ENCODE data around the gene WWOX. TPM values are rescaled to one million over a fixed set of nuclear protein-coding genes. Genes with fewer than 3 reads are reported as not detected.

The WWOX gene
- total RNA-seq, 1 experiment from 2014 or later, result 35.6 TPM

- intact Hi-C loops (cut with micrococcal nuclease; ENCODE audit: unreplicated experiment), result no loop called here
- H3K4me2 ChIP-seq, result no peak overlapping the region
- H3K9me3 ChIP-seq (ENCODE audit: insufficient read depth, low read depth), result no peaks in the 10 kb centered on the region
- H3F3A ChIP-seq (ENCODE audit: insufficient read depth, low read depth), result no peaks in the 10 kb centered on the region
- H3K4me1 ChIP-seq (replicated peaks; ENCODE audit: insufficient read depth), result no peaks in the 10 kb centered on the region
- H3K27me3 ChIP-seq (ENCODE audit: insufficient read depth, low read depth), result no peaks in the 10 kb centered on the region
- no peak overlapping the region for H3K4me3 ChIP-seq
- no peaks in the 10 kb centered on the region for H4K20me1 ChIP-seq (ENCODE audit: insufficient read depth)
- H3K9me2 ChIP-seq (ENCODE audit: insufficient read depth), result no peaks in the 10 kb centered on the region
- H2AFZ ChIP-seq, result no peak overlapping the region
- POLR2A ChIA-PET (ENCODE audit: unreplicated experiment), result no interaction called here
- CTCF ChIA-PET, result no interaction called here
- no peak overlapping the region for H3K27ac ChIP-seq
- no TSS peak for BruUV-seq (replicated peaks)
- no peak for DNase-seq
- TF ChIP-seq CTCF (conservative IDR thresholded peaks at IDR 0.05) (no peak), EZH2 (IDR thresholded peaks at IDR 0.05; ENCODE audit: low read depth) (no peak)
- H3K79me2 ChIP-seq (ENCODE audit: low read depth), result no peaks in the 10 kb centered on the region
- no peaks in the 10 kb centered on the region for H3K36me3 ChIP-seq (ENCODE audit: low read depth)
Measured at GRCh38 chr16:78871241-78871640, 771.8 kb downstream of the WWOX start.

- H3K79me2 ChIP-seq (ENCODE audit: low read depth), result no peaks in the 10 kb centered on the region
- H3K4me1 ChIP-seq (replicated peaks; ENCODE audit: insufficient read depth), result no peaks in the 10 kb centered on the region
- H3K4me2 ChIP-seq, result no peak overlapping the region
- BruUV-seq (replicated peaks), result no TSS peak
- no peak overlapping the region for H3K27ac ChIP-seq
- no peak overlapping the region for H2AFZ ChIP-seq
- no peak overlapping the region for H3K4me3 ChIP-seq
- no peaks in the 10 kb centered on the region for H3K9me3 ChIP-seq (ENCODE audit: insufficient read depth, low read depth)
- no peaks in the 10 kb centered on the region for H3F3A ChIP-seq (ENCODE audit: insufficient read depth, low read depth)
- TF ChIP-seq CTCF (conservative IDR thresholded peaks at IDR 0.05), result no peak
- no peak for DNase-seq
- ChIA-PET POLR2A (ENCODE audit: unreplicated experiment) (no interaction called here), CTCF (no interaction called here)
- no peaks in the 10 kb centered on the region for H4K20me1 ChIP-seq (ENCODE audit: insufficient read depth)
- H3K9me2 ChIP-seq (ENCODE audit: insufficient read depth), result no peaks in the 10 kb centered on the region
- H3K27me3 ChIP-seq (ENCODE audit: insufficient read depth, low read depth), result no peaks in the 10 kb centered on the region
- H3K36me3 ChIP-seq (ENCODE audit: low read depth), result no peaks in the 10 kb centered on the region
- intact Hi-C loops (cut with micrococcal nuclease; ENCODE audit: unreplicated experiment), result no loop called here
Measured at GRCh38 chr16:78876671-78877070, 777.2 kb downstream of the WWOX start.

GRCh38 chr16:78877114-78877655 is 777.7 kb downstream of the WWOX start:
- intact Hi-C loops (cut with micrococcal nuclease; ENCODE audit: unreplicated experiment), result no loop called here
- H3K9me2 ChIP-seq (ENCODE audit: insufficient read depth), result no peaks in the 10 kb centered on the region

More at GRCh38 chr16:78877114-78877655, 777.7 kb downstream of the WWOX start:
- H3K4me3 ChIP-seq, result no peak overlapping the region
- no TSS peak for BruUV-seq (replicated peaks)
- H3K27me3 ChIP-seq (ENCODE audit: insufficient read depth, low read depth), result no peaks in the 10 kb centered on the region
- H2AFZ ChIP-seq, result no peak overlapping the region
- H4K20me1 ChIP-seq (ENCODE audit: insufficient read depth), result no peaks in the 10 kb centered on the region
- H3K27ac ChIP-seq, result no peak overlapping the region
- H3K4me1 ChIP-seq (replicated peaks; ENCODE audit: insufficient read depth), result no peaks in the 10 kb centered on the region
- CTCF ChIA-PET, result no interaction called here
- DNase-seq, result no peak
- POLR2A ChIA-PET (ENCODE audit: unreplicated experiment), result no interaction called here
- no peak overlapping the region for H3K4me2 ChIP-seq
- no peaks in the 10 kb centered on the region for H3F3A ChIP-seq (ENCODE audit: insufficient read depth, low read depth)
- H3K36me3 ChIP-seq (ENCODE audit: low read depth), result no peaks in the 10 kb centered on the region
- TF ChIP-seq CTCF (conservative IDR thresholded peaks at IDR 0.05) (no peak), EZH2 (IDR thresholded peaks at IDR 0.05; ENCODE audit: low read depth) (no peak)
- H3K9me3 ChIP-seq (ENCODE audit: insufficient read depth, low read depth), result no peaks in the 10 kb centered on the region
- no peaks in the 10 kb centered on the region for H3K79me2 ChIP-seq (ENCODE audit: low read depth)

Data from PC-9 (cell line).